DMS153 (cell line): ENCODE measurements around the gene PKHD1.
"Not testable (repeated sequence)": the region's sequence is repeated elsewhere in the genome, so short reads cannot be mapped to it uniquely, and the experiment has no call there.

Source experiments
- DNase-seq: peaks from one replicate; lab custom pipeline; 2025; lab: John Stamatoyannopoulos, UW

PKHD1 gene

DNA sequence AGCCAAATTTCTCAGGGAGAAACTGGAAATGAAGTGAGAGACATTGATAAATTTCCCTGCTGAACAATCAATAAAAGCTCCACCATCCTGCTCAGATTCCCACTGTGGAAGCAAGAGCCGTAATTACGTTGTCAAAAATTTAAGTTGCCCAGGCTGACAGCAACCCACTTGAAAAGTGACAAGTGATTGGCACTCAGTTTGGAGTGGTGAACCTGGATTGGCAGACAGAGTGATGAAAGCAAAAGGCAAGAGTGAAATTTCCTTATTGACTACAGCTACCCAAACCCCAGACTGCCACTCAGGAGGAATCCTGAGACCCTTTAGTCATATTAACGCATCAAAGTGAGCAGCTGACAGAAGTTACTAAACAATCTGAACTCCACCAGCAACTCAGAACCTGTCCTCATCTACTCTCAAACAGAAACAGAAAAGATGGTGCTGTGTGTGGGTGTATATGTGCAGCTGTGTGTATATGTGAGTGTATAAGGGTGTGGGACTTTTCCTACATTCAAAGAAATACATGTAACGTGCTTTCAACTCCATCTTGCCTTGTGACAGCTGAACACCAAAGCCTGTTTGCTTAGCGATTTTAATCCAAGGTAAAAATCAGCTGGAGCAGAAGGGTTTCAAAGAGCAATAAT is 157.4 kb downstream of the PKHD1 start:
- no peak for DNase-seq

- DNase-seq: no peak
Observed at GRCh38 chr6:51928320-51928719, 159.1 kb downstream of the PKHD1 start.

GRCh38 chr6:51927450-51927849 is 160.0 kb downstream of the PKHD1 start:
- no peak for DNase-seq

GRCh38 chr6:51926125-51926524 is 161.3 kb downstream of the PKHD1 start:
- no peak for DNase-seq

- not testable (repeated sequence) for DNase-seq
Observed at GRCh38 chr6:51922479-51922878, 164.9 kb downstream of the PKHD1 start.

DNA sequence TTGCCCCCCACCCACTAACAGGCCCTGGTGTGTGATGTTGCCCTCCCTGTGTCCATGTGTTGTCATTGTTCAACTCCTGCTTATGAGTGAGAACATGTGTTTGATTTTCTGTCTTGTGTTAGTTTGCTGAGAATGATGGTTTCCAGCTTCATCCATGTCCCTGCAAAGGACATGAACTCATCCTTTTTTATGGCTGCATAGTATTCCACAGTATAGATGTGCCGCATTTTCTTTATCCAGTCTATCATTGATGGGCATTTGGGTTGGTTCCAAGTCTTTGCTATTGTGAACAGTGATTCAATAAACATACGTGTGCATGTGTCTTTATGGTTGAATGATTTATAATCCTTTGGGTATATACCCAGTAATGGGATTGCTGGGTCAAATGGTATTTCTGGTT is 169.1 kb downstream of the PKHD1 start:
- DNase-seq: not testable (repeated sequence)

- DNase-seq: no peak
Observed at GRCh38 chr6:51915098-51915497, 172.3 kb downstream of the PKHD1 start.

GRCh38 chr6:51913265-51913664 is 174.1 kb downstream of the PKHD1 start:
- no peak for DNase-seq

DNA sequence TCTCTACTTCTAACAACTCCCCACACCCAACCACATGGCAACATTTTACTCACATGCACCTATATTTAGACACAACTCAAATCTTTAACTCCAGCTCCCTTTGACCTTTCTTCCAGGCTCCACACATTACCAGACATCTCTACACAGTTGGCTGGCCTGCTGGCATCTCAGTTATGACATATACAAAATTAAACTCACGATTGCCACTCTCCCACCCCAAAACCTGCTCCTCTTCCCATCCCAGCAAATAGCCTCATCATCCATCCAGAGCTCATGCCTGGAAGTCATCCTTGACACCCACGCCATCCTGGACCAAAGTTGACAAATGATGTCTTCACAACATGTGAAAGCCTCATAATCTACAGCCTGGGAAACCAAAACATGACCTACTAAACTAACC is 176.6 kb downstream of the PKHD1 start:
- no peak for DNase-seq

- no peak for DNase-seq
Observed at GRCh38 chr6:51908243-51908642, 179.2 kb downstream of the PKHD1 start.

- no peak for DNase-seq
Observed at GRCh38 chr6:51901766-51902764, 185.3 kb downstream of the PKHD1 start.

- DNase-seq: no peak
Observed at GRCh38 chr6:51893366-51893765, 194.0 kb downstream of the PKHD1 start.

GRCh38 chr6:51892750-51893149 is 194.7 kb downstream of the PKHD1 start:
- DNase-seq: no peak

DNA sequence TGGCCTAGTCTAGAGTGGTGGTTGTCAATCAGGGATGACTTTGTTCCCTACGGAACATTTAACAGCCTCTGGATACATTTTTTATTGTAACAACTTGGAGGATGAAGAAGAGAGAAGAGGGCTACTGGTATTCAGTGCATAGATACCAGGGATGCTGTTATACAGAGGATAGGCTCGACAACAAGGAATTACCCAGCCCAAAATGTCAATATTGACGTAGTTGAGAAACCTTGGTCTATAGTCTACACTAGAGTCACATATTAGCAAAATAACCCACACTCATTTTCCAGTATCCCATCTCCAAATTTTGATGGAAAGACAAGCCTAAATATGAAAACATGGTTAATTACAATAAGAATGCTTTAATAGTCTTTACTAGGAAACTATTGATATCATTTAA is 195.1 kb downstream of the PKHD1 start:
- no peak for DNase-seq

- DNase-seq: no peak
Observed at GRCh38 chr6:51891784-51892183, 195.6 kb downstream of the PKHD1 start.

- DNase-seq: no peak
Observed at GRCh38 chr6:51887859-51888258, 199.6 kb downstream of the PKHD1 start.

- DNase-seq: no peak
Observed at GRCh38 chr6:51885957-51886356, 201.5 kb downstream of the PKHD1 start.

DNA sequence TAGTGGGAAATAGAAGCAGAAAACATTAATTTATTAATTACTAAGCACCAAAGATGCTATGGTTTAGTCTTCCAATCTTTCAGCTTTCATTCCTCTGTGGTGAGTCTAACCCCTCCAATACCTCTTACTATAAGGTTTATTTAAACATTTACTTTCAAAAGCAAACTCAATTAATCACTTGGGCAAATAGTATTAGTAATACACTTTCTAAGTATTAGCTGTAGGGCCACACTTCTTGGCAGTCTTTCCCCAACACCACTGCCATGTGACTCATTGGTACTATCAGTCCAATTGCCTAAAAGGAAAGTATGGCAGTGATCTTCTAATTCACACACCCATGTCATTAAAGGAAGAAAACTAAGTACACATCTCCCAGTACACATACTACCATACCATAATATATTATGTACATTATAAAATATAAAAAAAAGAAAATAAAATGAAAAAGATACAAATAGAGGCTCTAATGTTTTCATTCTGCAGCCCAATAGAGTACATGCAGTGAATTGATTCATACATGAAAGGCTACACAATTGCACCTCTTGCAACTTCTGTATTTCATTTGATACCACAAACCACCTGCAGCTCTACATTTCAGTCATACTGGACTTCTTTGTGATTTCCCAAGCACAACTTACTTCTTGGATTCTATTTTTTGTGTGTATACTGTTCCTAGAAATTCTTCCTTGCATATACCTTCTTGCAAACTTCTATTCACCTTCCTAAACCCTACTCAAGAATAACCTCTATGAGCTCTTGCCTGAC is 218.6 kb downstream of the PKHD1 start:
- DNase-seq: no peak

- DNase-seq: no peak
Observed at GRCh38 chr6:51866867-51867266, 220.5 kb downstream of the PKHD1 start.

DNA sequence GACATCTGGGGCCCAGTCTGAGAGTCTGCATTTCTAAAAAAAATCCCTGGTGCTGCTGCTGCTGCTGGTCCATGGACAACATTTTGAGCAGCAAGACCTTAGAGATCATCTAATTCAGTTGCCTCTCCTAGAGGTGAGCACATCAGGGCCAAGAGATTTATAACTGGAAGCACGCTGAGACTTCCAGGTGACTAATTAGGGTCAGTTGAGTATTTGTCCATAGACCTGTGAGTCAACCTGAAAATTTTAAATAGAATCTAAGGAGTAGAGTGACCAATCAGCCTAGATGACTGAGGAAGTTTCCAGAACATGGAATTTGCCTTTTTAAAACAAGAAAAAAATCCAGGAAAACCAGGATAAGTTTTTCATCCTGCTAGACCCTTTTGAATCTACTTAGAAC is 221.4 kb downstream of the PKHD1 start:
- DNase-seq: no peak

GRCh38 chr6:51865176-51865575 is 222.2 kb downstream of the PKHD1 start:
- no peak for DNase-seq

- no peak for DNase-seq
Observed at GRCh38 chr6:51857134-51857533, 230.3 kb downstream of the PKHD1 start.

DNA sequence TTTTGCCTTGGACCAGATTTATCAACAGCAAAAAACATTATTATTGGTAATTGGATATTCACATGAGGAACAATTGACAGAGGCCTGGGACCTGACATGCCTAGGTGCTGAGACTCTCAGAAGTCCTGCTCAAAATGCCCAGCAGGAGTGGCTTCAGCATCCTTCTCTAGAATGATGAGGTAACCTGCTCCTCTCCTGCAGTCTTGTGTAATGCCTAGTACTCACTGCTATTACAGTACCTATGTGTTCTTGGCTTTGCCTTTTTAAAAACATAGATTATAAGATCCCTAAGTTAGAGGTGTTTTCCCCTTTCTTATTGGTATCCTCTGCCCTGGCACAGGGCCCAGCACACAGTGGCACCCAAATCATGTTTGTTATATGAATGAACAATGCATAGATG is 230.9 kb downstream of the PKHD1 start:
- no peak for DNase-seq
